Measurements from ENCODE around the gene SLC9A9.

The SLC9A9 gene

DNA sequence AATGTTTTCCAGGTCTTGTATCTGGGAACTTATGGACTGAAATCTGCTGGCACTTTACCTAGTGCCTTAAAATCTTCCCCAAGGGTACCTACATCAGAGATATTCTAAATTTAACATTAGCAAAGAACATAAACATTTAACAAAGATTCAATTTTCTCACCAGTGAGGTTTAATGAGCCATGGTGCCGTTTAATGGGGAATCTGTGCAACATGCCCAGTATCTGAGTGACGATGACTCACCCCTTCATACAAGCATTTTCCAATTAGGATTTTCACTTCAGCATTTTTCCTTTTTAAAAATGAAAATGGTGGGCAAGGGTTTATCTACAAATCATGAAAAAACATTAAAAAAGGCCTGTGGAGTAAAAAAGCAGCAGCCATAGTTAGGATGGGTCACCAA, 189.4 kb downstream of the SLC9A9 start:
- H3K4me3 ChIP-seq (replicated peaks; ENCODE audit: low read depth, low read length), result no peak overlapping the region
- TF ChIP-seq CTCF (IDR thresholded peaks at IDR 0.05; ENCODE audit: low read depth, low read length, missing control alignments), result no peak
- no peak for DNase-seq (ENCODE audit: extremely low read depth, low read depth)

DNA sequence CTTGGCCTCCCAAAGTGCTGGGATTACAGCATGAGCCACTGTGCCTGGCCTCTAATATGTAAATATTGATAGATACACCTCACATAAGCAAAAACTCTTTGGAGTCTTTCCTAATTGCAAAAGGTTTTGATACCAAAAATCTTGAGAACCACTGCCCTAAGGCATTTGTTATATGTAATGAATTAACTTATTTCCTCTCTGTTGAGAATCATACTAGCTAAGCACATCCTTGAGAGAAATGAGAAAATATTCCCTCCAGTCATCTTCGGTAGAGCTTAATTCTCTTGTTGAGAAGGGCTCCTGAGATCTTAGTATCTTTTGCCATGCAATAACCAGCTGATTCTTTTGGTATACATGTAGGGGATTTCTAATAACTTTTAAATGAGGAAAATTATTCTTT, 190.2 kb downstream of the SLC9A9 start:
- no peak for DNase-seq (ENCODE audit: extremely low read depth, low read depth)
- TF ChIP-seq CTCF (IDR thresholded peaks at IDR 0.05; ENCODE audit: low read depth, low read length, missing control alignments), result no peak
- no peak overlapping the region for H3K4me3 ChIP-seq (replicated peaks; ENCODE audit: low read depth, low read length)

GRCh38 chr3:143657391-143657790, 190.9 kb downstream of the SLC9A9 start:
- TF ChIP-seq CTCF (IDR thresholded peaks at IDR 0.05; ENCODE audit: low read depth, low read length, missing control alignments), result no peak
- DNase-seq (ENCODE audit: extremely low read depth, low read depth), result no peak
- no peak overlapping the region for H3K4me3 ChIP-seq (replicated peaks; ENCODE audit: low read depth, low read length)

DNA sequence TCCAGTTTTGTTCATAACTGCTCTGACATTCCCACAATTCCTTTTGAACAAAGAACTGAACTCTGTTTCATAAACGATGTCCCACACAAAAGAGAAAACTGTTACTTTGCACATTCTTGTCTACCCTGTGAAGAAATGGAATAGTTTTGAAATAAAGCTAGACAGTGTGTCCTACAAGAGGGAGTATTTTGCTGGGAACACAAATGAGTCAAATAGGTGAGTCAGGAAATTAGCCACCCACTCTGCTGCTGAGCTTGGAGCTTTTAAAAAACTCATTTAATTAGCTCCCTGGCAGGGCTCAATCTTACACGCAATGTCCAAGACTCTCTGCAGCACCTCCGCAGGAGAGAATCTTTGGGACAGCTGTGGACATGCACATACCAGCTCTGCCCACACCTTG, 193.4 kb downstream of the SLC9A9 start:
- TF ChIP-seq CTCF (IDR thresholded peaks at IDR 0.05; ENCODE audit: low read depth, low read length, missing control alignments), result no peak
- no peak overlapping the region for H3K4me3 ChIP-seq (replicated peaks; ENCODE audit: low read depth, low read length)
- DNase-seq (ENCODE audit: extremely low read depth, low read depth), result no peak

- TF ChIP-seq CTCF (IDR thresholded peaks at IDR 0.05; ENCODE audit: low read depth, low read length, missing control alignments), result no peak
- no peak for DNase-seq (ENCODE audit: extremely low read depth, low read depth)
- no peak overlapping the region for H3K4me3 ChIP-seq (replicated peaks; ENCODE audit: low read depth, low read length)
Measured at GRCh38 chr3:143653935-143654334, 194.3 kb downstream of the SLC9A9 start.

- DNase-seq (ENCODE audit: extremely low read depth, low read depth), result no peak
- no peak overlapping the region for H3K4me3 ChIP-seq (replicated peaks; ENCODE audit: low read depth, low read length)
- TF ChIP-seq CTCF (IDR thresholded peaks at IDR 0.05; ENCODE audit: low read depth, low read length, missing control alignments), result no peak
Measured at GRCh38 chr3:143653493-143653892, 194.8 kb downstream of the SLC9A9 start.

GRCh38 chr3:143652118-143652517, 196.2 kb downstream of the SLC9A9 start:
- TF ChIP-seq CTCF (IDR thresholded peaks at IDR 0.05; ENCODE audit: low read depth, low read length, missing control alignments), result no peak
- no peak overlapping the region for H3K4me3 ChIP-seq (replicated peaks; ENCODE audit: low read depth, low read length)
- DNase-seq (ENCODE audit: extremely low read depth, low read depth), result no peak

All from HFF-Myc (cell line).